ENCODE data around the gene WDPCP.

WDPCP gene

DNA sequence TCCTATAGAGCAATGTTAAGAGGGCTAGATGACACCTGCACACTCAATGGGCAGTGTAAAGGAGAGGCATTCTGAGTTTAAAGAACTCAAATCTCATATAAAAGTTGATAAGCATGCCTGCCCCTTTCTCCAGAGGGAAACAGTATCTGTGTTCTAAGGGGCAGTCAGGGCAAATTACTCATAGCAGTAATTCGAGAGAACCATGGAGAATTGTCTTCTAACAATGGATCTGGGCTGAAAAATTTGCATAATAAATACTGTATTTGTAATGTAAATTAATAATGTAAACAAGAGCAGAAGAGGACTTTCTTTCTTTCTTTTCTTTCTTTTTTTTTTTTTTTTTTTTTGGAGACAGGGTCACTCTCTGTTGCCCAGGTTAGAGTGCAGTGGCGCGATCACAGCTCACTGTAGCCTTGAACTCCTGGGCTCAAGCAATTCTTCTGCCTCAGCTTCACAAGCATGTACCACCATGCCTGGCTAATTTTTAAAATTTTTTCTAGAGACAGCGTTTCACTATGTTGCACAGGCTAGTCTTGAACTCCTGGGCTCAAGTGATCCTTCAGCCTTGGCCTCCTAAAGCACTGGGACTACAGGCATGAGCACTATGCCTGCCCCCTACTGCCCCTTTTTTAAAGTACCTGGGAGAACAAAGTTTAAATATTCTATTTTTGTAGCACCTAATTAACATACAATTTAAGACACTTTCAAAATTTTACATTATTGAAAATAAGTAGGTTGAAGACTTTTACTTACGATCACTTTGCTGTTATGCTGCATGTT lies 467.0 kb downstream of the WDPCP start:
- no peak overlapping the region for H3K4me3 ChIP-seq (ENCODE audit: low read depth, low read length)
- DNase-seq (ENCODE audit: low read depth), result no peak
- TF ChIP-seq, protein P1, sequence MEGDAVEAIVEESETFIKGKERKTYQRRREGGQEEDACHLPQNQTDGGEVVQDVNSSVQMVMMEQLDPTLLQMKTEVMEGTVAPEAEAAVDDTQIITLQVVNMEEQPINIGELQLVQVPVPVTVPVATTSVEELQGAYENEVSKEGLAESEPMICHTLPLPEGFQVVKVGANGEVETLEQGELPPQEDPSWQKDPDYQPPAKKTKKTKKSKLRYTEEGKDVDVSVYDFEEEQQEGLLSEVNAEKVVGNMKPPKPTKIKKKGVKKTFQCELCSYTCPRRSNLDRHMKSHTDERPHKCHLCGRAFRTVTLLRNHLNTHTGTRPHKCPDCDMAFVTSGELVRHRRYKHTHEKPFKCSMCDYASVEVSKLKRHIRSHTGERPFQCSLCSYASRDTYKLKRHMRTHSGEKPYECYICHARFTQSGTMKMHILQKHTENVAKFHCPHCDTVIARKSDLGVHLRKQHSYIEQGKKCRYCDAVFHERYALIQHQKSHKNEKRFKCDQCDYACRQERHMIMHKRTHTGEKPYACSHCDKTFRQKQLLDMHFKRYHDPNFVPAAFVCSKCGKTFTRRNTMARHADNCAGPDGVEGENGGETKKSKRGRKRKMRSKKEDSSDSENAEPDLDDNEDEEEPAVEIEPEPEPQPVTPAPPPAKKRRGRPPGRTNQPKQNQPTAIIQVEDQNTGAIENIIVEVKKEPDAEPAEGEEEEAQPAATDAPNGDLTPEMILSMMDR (IDR thresholded peaks at IDR 0.05; ENCODE audit: low read depth, low read length), result no peak
- TF ChIP-seq MAX (IDR thresholded peaks at IDR 0.05; ENCODE audit: low read depth, low read length) (no peak), POLR2A (IDR thresholded peaks at IDR 0.05; ENCODE audit: extremely low read depth, insufficient read length) (no peak), MYC (IDR thresholded peaks at IDR 0.05; ENCODE audit: low read depth, low read length) (no peak)

- TF ChIP-seq, protein P1 (IDR thresholded peaks at IDR 0.05; ENCODE audit: low read depth, low read length), result no peak
- TF ChIP-seq POLR2A (IDR thresholded peaks at IDR 0.05; ENCODE audit: extremely low read depth, insufficient read length) (no peak), MAX (IDR thresholded peaks at IDR 0.05; ENCODE audit: low read depth, low read length) (no peak), MYC (IDR thresholded peaks at IDR 0.05; ENCODE audit: low read depth, low read length) (no peak)
- H3K4me3 ChIP-seq (ENCODE audit: low read depth, low read length), result no peak overlapping the region
- no peak for DNase-seq (ENCODE audit: low read depth)
Measured at GRCh38 chr2:63118821-63119220, 469.5 kb downstream of the WDPCP start.

GRCh38 chr2:63104482-63104881 lies 483.8 kb downstream of the WDPCP start:
- no peak for DNase-seq (ENCODE audit: low read depth)
- H3K4me3 ChIP-seq (ENCODE audit: low read depth, low read length), result no peak overlapping the region
- TF ChIP-seq MYC (IDR thresholded peaks at IDR 0.05; ENCODE audit: low read depth, low read length) (no peak), MAX (IDR thresholded peaks at IDR 0.05; ENCODE audit: low read depth, low read length) (no peak), POLR2A (IDR thresholded peaks at IDR 0.05; ENCODE audit: extremely low read depth, insufficient read length) (no peak)
- TF ChIP-seq, protein P1 (IDR thresholded peaks at IDR 0.05; ENCODE audit: low read depth, low read length), result no peak

GRCh38 chr2:63101954-63102353 lies 486.3 kb downstream of the WDPCP start:
- DNase-seq (ENCODE audit: low read depth), result no peak
- TF ChIP-seq, protein P1 (IDR thresholded peaks at IDR 0.05; ENCODE audit: low read depth, low read length), result no peak
- TF ChIP-seq POLR2A (IDR thresholded peaks at IDR 0.05; ENCODE audit: extremely low read depth, insufficient read length) (no peak), MAX (IDR thresholded peaks at IDR 0.05; ENCODE audit: low read depth, low read length) (no peak), MYC (IDR thresholded peaks at IDR 0.05; ENCODE audit: low read depth, low read length) (no peak)
- no peak overlapping the region for H3K4me3 ChIP-seq (ENCODE audit: low read depth, low read length)

DNA sequence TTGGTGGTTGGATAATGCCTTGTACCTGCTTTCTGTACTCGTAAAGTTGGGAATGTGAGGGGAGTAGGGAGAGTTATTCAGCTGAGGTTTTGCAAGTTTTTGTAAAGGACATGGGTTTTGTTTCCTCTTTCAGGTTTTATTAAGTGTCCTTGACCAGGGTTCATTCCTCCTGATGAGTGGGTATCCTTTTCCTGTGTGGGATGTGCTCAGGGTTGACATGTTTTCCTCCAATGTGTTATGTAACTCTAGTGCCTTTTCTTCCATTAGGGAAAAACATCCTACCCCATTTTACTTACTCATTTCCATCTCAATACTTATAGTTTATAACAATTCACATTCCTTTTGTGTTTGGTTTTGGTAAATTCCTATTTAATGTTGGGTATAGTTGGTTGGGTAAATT lies 489.2 kb downstream of the WDPCP start:
- DNase-seq (ENCODE audit: low read depth), result no peak
- TF ChIP-seq POLR2A (IDR thresholded peaks at IDR 0.05; ENCODE audit: extremely low read depth, insufficient read length) (no peak), MYC (IDR thresholded peaks at IDR 0.05; ENCODE audit: low read depth, low read length) (no peak), MAX (IDR thresholded peaks at IDR 0.05; ENCODE audit: low read depth, low read length) (no peak)
- TF ChIP-seq, protein P1 (IDR thresholded peaks at IDR 0.05; ENCODE audit: low read depth, low read length), result no peak
- H3K4me3 ChIP-seq (ENCODE audit: low read depth, low read length), result no peak overlapping the region

All from NB4 (cell line).